ENCODE data around the gene DNAI7. TPM values are rescaled to one million over a fixed set of nuclear protein-coding genes. Genes with fewer than 3 reads are reported as not detected.

DNAI7 gene
- total and polyA plus RNA-seq, 2 of the 8 experiments (the other 6 are each of a cell fraction or from before 2014, with no cell fraction given), result 0.12 to 0.28 TPM

- no peak for TF ChIP-seq USF2 (IDR thresholded peaks at IDR 0.05; ENCODE audit: low read length)
- no peak for TF ChIP-seq SUZ12 (IDR thresholded peaks at IDR 0.05; ENCODE audit: low read length)
- TF ChIP-seq POLR2AphosphoS5 (IDR thresholded peaks at IDR 0.05; ENCODE audit: low read depth, low read length), result no peak
- no peak for TF ChIP-seq RXRA (IDR thresholded peaks at IDR 0.05; ENCODE audit: insufficient read depth, low read depth, low read length)
- no peak for TF ChIP-seq SAP30 (IDR thresholded peaks at IDR 0.05; ENCODE audit: insufficient read depth, insufficient replicate concordance, low read length)
Measured at GRCh38 chr12:25072906-25073650, 121.9 kb downstream of the DNAI7 start (continued).
